DMS 273 (cell line): ENCODE measurements around the gene NOS2.

Experiments
- DNase-seq: peaks from one replicate; lab custom pipeline; 2025; ENCODE audit not compliant: unreplicated experiment; lab: John Stamatoyannopoulos, UW

NOS2 gene

DNA sequence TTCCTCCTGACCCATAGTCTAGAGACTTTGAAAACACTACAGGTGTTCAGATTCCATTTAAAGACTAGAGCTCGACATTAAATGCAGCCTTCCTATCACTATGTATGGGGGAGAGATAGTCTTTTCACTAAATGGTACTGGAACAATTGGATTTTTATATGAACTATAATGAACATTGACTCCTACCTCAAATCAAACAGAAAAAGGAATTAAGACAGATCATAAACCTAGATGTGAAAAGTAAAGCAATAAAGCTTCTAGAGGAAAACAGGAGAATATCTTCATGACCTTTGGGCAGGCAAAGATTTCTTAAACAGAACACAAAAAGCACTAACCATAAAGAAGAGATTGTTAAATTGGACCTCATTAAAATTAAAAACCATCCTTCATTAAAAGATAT, 18.8 kb upstream of the NOS2 start:
- no peak for DNase-seq

GRCh38 chr17:27818401-27819105, 18.2 kb upstream of the NOS2 start:
- DNase-seq = no peak

- DNase-seq = no peak
Observed at GRCh38 chr17:27817731-27818130, 17.4 kb upstream of the NOS2 start.

DNA sequence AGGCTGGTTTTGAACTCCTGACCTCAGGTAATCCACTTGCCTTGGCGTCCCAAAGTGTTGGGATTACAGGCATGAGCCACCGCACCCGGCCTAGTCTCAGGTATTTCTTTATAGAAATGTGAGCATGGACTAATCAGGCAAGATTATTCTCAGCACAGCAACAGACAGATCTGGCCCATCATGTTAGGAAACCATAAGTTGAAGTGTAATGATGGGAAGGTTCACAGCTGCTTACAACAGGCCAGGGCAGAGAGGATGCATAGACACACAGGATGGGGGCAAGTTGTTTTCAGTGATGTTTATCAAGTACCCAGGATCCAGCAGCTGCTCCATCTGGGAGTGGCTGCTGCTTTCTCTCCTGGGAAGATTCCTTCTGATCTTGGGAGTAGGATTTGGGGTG, 16.6 kb upstream of the NOS2 start:
- DNase-seq = peak; percentile 42

DNA sequence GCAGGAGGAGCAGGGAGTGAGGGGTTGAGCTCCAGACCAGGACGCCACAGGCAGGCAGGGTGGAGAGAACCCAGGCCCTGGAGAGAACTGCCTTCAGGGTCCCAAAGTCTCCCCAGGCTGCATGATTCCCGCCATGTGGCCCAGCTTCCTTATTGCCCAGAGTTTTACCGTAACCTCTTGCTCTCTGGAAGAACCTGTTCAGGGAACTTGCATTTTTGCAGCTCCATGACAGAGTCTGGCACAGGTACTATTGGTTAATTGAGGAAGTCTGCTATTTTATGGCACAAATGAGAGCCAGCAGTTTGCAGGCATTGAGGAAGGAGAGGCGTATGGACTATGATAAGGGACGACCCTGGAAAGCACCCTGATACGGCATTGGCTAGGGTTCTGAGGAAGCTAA, 11.6 kb upstream of the NOS2 start:
- DNase-seq = no peak

DNA sequence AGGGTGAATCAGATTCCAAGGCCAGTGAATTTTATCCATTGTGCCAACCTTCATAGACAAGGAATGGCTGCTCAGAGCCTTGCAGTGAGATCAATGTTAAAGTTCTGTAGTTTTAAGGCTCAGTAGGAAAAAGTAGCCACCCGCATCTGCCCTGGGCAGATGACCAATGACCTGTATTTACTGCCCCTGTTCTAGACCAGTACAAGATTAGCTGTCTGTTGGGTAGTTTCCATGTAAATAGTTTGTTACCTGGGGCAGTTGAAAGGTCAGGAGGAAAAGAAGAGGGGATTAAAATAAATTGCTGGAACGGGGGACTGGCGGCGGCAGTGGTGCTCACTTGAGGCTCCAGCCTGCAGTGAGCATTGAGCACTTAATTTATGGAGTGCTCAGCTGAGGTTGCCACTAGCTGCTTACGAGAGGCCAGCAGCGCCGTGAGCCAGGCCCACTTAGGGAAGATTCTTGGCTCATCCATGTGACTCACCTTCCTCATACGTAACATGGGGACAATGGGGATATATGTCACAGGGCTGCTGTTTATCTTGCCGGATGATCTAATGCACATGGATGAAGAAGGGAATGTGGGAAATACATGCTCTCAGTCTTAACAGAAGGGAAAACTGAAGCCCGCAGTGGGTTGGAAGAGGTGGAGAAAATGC, 10.7 kb upstream of the NOS2 start:
- DNase-seq = no peak

GRCh38 chr17:27810211-27810901, 10.0 kb upstream of the NOS2 start:
- DNase-seq = no peak

- no peak for DNase-seq
Observed at GRCh38 chr17:27809555-27809954, 9.2 kb upstream of the NOS2 start.

- no peak for DNase-seq
Observed at GRCh38 chr17:27808628-27809027, 8.3 kb upstream of the NOS2 start.

DNA sequence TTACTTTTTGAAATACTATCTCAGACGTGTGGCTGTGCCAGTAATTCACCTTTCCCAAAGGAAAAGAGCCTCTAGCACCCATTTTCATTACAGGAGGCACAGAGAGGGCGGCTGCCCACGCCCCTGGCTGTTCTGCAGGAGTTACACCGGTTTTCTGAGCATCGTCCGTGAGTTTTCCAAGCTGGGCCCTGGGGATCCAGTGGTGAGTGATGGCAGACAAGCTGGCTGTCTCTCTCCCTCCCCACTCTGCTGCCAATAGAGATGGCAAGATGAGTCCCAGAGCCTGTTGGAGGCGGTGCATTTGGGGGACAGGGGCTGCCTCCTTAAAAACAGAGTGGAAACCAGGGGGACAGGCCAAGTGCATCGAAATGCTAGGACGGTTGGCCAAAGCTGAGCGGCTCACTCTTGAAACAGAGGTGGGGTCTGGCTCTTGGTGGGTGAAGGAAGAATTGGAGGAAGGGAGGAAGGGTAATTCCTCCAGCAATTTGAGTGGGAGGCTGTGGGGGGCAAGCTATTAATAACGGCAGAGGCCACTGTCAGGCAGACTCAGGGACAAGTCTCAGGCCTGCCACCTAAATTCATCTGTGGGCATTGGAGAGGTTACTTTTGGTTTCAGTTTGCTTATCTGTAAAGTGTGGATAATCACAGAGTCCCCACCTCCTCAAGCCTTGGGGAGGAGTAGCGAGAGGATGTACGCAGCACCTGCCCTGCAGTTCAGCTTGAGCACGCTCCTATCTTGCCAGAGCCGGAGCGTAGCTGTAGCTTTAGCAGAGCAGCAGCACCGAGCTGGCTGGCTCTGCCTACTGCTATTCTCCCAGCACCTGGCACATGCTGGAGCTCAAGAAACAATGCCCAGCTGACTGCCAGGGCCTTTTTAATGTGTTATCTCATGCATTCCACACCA, 7.5 kb upstream of the NOS2 start:
- DNase-seq = no peak

DNA sequence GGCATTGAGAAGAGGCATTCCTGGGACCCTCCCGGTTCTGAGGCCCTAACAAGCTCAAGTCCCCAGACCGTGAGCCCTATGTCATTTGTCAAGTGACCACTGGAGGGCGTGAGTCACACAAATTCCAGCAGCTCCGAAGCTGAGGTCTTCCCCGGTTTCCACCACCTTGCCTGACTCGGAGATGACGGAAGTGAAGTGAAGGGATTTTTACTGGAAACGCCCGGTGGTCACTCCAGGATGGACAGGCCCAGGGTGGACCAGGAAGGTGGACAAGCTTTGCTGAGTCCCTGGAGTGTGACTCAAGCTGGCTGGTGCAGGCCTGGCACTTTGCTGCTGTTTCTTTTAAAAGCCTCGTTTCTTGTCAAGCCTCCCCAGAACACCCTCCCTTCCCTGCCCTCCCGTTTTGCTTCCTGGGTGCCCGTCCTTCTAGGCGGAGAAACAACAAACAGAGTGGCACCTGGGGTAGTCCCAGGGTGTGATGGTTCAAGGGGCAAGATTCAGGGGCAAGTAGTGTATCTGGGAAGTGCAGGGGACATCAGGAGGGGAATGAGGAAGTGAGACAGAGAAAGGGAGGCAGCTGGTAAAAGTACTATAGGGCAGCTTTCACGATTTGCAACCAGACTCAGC, 5.3 kb upstream of the NOS2 start:
- DNase-seq = peak; percentile 92

GRCh38 chr17:27804113-27804512, 3.8 kb upstream of the NOS2 start:
- DNase-seq = no peak

GRCh38 chr17:27802962-27803680, 2.8 kb upstream of the NOS2 start:
- DNase-seq = no peak

GRCh38 chr17:27802033-27802432, 1.7 kb upstream of the NOS2 start:
- DNase-seq = no peak

- no peak for DNase-seq
Observed at GRCh38 chr17:27798376-27798775, 2.0 kb downstream of the NOS2 start.

- no peak for DNase-seq
Observed at GRCh38 chr17:27797390-27798091, 2.8 kb downstream of the NOS2 start.

GRCh38 chr17:27793906-27794569, 6.3 kb downstream of the NOS2 start:
- no peak for DNase-seq

GRCh38 chr17:27793168-27793905, 7.0 kb downstream of the NOS2 start:
- peak; percentile 66 for DNase-seq
